GM18511 (cell line): ENCODE data around the gene LAIR1.
"Not testable (repeated sequence)": the region's sequence is repeated elsewhere in the genome, so short reads cannot be mapped to it uniquely, and the experiment has no call there.

Experiments
- ATAC-seq: cut with Tn5 transposase; IDR thresholded peaks from one replicate; pipeline ENCODE4 v1.9.1; 2021; ENCODE audit warnings: mild to moderate bottlenecking, moderate library complexity; ENCODE audit not compliant: unreplicated experiment

Gene LAIR1

GRCh38 chr19:54364775-54365257 is at the start of gene LAIR1:
TSS of gene LAIR1 (minus strand) at chr19:54364931. CDS start at chr19:54364804, 127 bp downstream.
- ATAC-seq: no peak

- ATAC-seq: no peak
These were observed 49.4 kb upstream of the LAIR1 start for GRCh38 chr19:54414156-54414555.

GRCh38 chr19:54412877-54413276 is 48.1 kb upstream of the LAIR1 start:
- no peak for ATAC-seq

- ATAC-seq: no peak
These were observed 46.3 kb upstream of the LAIR1 start for GRCh38 chr19:54411033-54411432.

GRCh38 chr19:54408456-54409026 is 43.8 kb upstream of the LAIR1 start:
- no peak for ATAC-seq

- ATAC-seq: no peak
These were observed 43.0 kb upstream of the LAIR1 start for GRCh38 chr19:54407780-54408179.

GRCh38 chr19:54405628-54406027 is 40.9 kb upstream of the LAIR1 start:
- ATAC-seq: no peak

GRCh38 chr19:54403054-54403453 is 38.3 kb upstream of the LAIR1 start:
- no peak for ATAC-seq

- no peak for ATAC-seq
These were observed 36.2 kb upstream of the LAIR1 start for GRCh38 chr19:54400913-54401312.

- ATAC-seq: no peak
These were observed 34.5 kb upstream of the LAIR1 start for GRCh38 chr19:54399189-54399588.

GRCh38 chr19:54395685-54396084 is 31.0 kb upstream of the LAIR1 start:
- ATAC-seq: no peak

- ATAC-seq: no peak
These were observed 28.6 kb upstream of the LAIR1 start for GRCh38 chr19:54393381-54393780.

GRCh38 chr19:54392105-54392504 is 27.4 kb upstream of the LAIR1 start:
- no peak for ATAC-seq

GRCh38 chr19:54391589-54392061 is 26.9 kb upstream of the LAIR1 start:
- ATAC-seq: no peak

GRCh38 chr19:54390942-54391577 is 26.3 kb upstream of the LAIR1 start:
- no peak for ATAC-seq

- ATAC-seq: no peak
These were observed 24.8 kb upstream of the LAIR1 start for GRCh38 chr19:54389553-54389952.

GRCh38 chr19:54388802-54389139 is 24.0 kb upstream of the LAIR1 start:
- no peak for ATAC-seq

GRCh38 chr19:54387991-54388801 is 23.5 kb upstream of the LAIR1 start:
- no peak for ATAC-seq

GRCh38 chr19:54383330-54383729 is 18.6 kb upstream of the LAIR1 start:
- ATAC-seq: no peak

GRCh38 chr19:54382041-54382440 is 17.3 kb upstream of the LAIR1 start:
- not testable (repeated sequence) for ATAC-seq

- no peak for ATAC-seq
These were observed 16.2 kb upstream of the LAIR1 start for GRCh38 chr19:54380897-54381296.

GRCh38 chr19:54379187-54379678 is 14.5 kb upstream of the LAIR1 start:
- ATAC-seq: no peak
